Measurements from ENCODE around the gene TRPT1. TPM values are rescaled to one million over a fixed set of nuclear protein-coding genes. Genes with fewer than 3 reads are reported as not detected.
A peak's percentile ranks its signal among the peaks of the same experiment; 100 is the strongest.

TRPT1 gene
- total and polyA plus RNA-seq, 2 of the 4 experiments (the other 2 are of a cell fraction): 63.2 to 81.9 TPM

- H3K4me1 ChIP-seq (ENCODE audit: control insufficient read depth, insufficient read depth, low read length): peaks cover 9% of the 10 kb centered on the region
- no peaks in the 10 kb centered on the region for H3K27me3 ChIP-seq (ENCODE audit: control insufficient read depth, insufficient read depth, low read length)
- H3K27ac ChIP-seq (ENCODE audit: insufficient read depth, low read length): no peak overlapping the region
- H2BK120ac ChIP-seq (ENCODE audit: low read depth, low read length): no peak overlapping the region
- H3K9ac ChIP-seq (ENCODE audit: low read depth, low read length): no peak overlapping the region
- no peak for DNase-seq
- H3K4ac ChIP-seq (ENCODE audit: low read depth, low read length): no peak overlapping the region
- no peak overlapping the region for H4K91ac ChIP-seq (ENCODE audit: insufficient read depth, low read depth, low read length)
- no peak overlapping the region for H4K5ac ChIP-seq (ENCODE audit: low read depth, low read length)
- peak overlapping the region; percentile 75 for H2AK9ac ChIP-seq (replicated peaks; ENCODE audit: low read depth, low read length, poor library complexity)
- H3K9me1 ChIP-seq (ENCODE audit: insufficient read depth, low read length): 0 out of 2 replicates have a peak, but pooled peaks cover 5% of the 10 kb centered on the region
- intact Hi-C loops (cut with micrococcal nuclease) (no loop called here), dilution Hi-C loops (cut with HindIII; ENCODE audit: low sequenced_read_pairs, unreplicated experiment) (no loop called here), in situ Hi-C loops (cut with MboI; ENCODE audit: low sequenced_read_pairs) (no loop called here)
- no peak overlapping the region for H3K56ac ChIP-seq (ENCODE audit: extremely low read depth, insufficient read depth, low read length)
- H3K79me1 ChIP-seq (ENCODE audit: low read depth in 1 of 2, low read length in 2 of 2): peaks cover 7 to 30% of the 10 kb centered on the region in 2 experiments; a peak in 1 of 4 replicates
- no peak overlapping the region for H3K23ac ChIP-seq (ENCODE audit: low read depth, low read length)
- H2BK5ac ChIP-seq (ENCODE audit: low read depth, low read length, poor library complexity, severe bottlenecking): peak overlapping the region; percentile 34
- H2BK15ac ChIP-seq (ENCODE audit: low read depth, low read length): no peak overlapping the region
- H4K20me1 ChIP-seq (ENCODE audit: insufficient read depth, low read length): no peaks in the 10 kb centered on the region
- H3K14ac ChIP-seq (replicated peaks; ENCODE audit: low read depth, low read length): no peak overlapping the region
- ChIA-PET POLR2A (ENCODE audit: unreplicated experiment) (no interaction called here), CTCF (no interaction called here)
- no peak for ATAC-seq (ENCODE audit: low read depth)
- 98% methylated on average over 30 of the region's 42 CpGs; no CpG with 5 or more reads in 1 of the 2 experiments for WGBS, 2 experiments (ENCODE audit: extremely low coverage in 2 of 2, insufficient read length in 1 of 2)
- H3K4me3 ChIP-seq (ENCODE audit: insufficient read depth, low read depth, low read length): no peak overlapping the region
- TF ChIP-seq POLR2A (IDR thresholded peaks at IDR 0.05; ENCODE audit: low read depth, low read length) (no peak), CHD1 (IDR thresholded peaks at IDR 0.05; ENCODE audit: low read depth, low read length) (no peak)
- H2BK20ac ChIP-seq (ENCODE audit: low read depth, low read length): no peak overlapping the region
- BruUV-seq (replicated peaks): no TSS peak
- 0 out of 2 replicates have a peak overlapping the region, but pooled peaks have one; percentile 3 for H2AK5ac ChIP-seq (ENCODE audit: low read depth, low read length)
- no peak overlapping the region for H3K4me2 ChIP-seq (ENCODE audit: low read depth, low read length)
- no peak overlapping the region for H3K18ac ChIP-seq (ENCODE audit: low read depth, low read length)
- H4K8ac ChIP-seq (ENCODE audit: low read depth in 2 of 2, low read length in 2 of 2): 0 out of 4 replicates have a peak overlapping the region, but pooled peaks of 1 of the 2 experiments have one; percentile 61
- no peaks in the 10 kb centered on the region for H3K9me3 ChIP-seq (ENCODE audit: control insufficient read depth, insufficient read depth, low read length)
- peak overlapping the region; percentile 40 for H2AFZ ChIP-seq (replicated peaks; ENCODE audit: low read length, poor library complexity)
- H3K36me3 ChIP-seq (ENCODE audit: control insufficient read depth, insufficient read depth, low read length): peaks cover 59% of the 10 kb centered on the region
Observed at GRCh38 chr11:64262271-64263002, 36.5 kb upstream of the TRPT1 start.

All from IMR-90 (cell line).